HEK293T (cell line): ENCODE results near the gene COL20A1.

Source experiments
- BHLHE40 ChIP-seq: fragments of 450-650 bp; IDR thresholded peaks from 2 replicates; pipeline ENCODE4 v1.6.1; 2016; ENCODE audit warnings: mild to moderate bottlenecking, moderate library complexity, borderline replicate concordance
- ELF4 ChIP-seq: fragments of 450-650 bp; IDR thresholded peaks from 2 replicates; pipeline ENCODE4 v1.6.1; 2017; ENCODE audit warnings: antibody characterized with exemption
- FOXM1 ChIP-seq: fragments of 450-650 bp; IDR thresholded peaks from 2 replicates; pipeline ENCODE4 v1.6.1; 2017; ENCODE audit warnings: mild to moderate bottlenecking, borderline replicate concordance
- HDGF ChIP-seq: fragments of 450-650 bp; IDR thresholded peaks from 2 replicates; pipeline ENCODE4 v1.6.1; 2017; ENCODE audit warnings: antibody characterized with exemption, borderline replicate concordance
- L3MBTL2 ChIP-seq: fragments of 450-650 bp; conservative IDR thresholded peaks from 2 replicates; pipeline ENCODE4 v1.6.1; 2016; ENCODE audit warnings: mild to moderate bottlenecking
- NFRKB ChIP-seq: fragments of 450-650 bp; IDR thresholded peaks from 2 replicates; pipeline ENCODE4 v1.6.1; 2016; ENCODE audit warnings: mild to moderate bottlenecking, moderate library complexity
- SP1 ChIP-seq: fragments of 450-650 bp; IDR thresholded peaks from 2 replicates; pipeline ENCODE4 v1.6.1; 2017
- SUZ12 ChIP-seq: fragments of 450-650 bp; IDR thresholded peaks from 2 replicates; pipeline ENCODE4 v1.6.1; 2016; ENCODE audit warnings: mild to moderate bottlenecking
- TARDBP ChIP-seq: fragments of 450-650 bp; IDR thresholded peaks from 2 replicates; pipeline ENCODE4 v1.6.1; 2016

DNA sequence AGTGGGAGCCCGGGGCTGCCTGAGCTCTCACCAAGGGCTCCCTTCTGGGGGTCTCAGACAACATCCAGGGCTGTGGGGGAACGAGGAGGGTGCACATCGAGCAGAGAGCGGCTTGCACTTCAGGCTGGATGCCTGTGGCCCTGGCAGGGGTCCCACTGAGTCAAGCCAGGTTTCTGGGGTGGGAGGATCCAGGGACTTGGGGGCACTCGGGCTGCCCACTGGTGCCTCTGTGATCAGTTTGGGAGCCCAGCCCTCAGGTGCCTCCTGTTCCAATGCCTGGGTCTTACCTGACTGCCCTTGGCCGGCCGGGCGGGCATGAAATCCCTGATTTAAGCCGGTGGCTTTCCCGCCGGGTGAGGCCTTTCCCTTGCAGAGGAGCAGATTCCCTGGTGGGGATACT, 470 bp downstream of the COL20A1 start:
- TF ChIP-seq SUZ12 (no peak), BHLHE40 (no peak), L3MBTL2 (no peak), ELF4 (no peak), HDGF (no peak), TARDBP (no peak), FOXM1 (no peak), NFRKB (no peak), SP1 (no peak)
